Neuron (in vitro differentiated cells): ENCODE measurements around the gene ODF2.
"Not testable (repeated sequence)": the region's sequence is repeated elsewhere in the genome, so short reads cannot be mapped to it uniquely, and the experiment has no call there.

Experiments
- H2AFZ ChIP-seq: one replicate; pipeline ENCODE4 v1.6.1; 2013; ENCODE audit warnings: low read depth, mild to moderate bottlenecking, inconsistent platforms, low read length, moderate library complexity
- H3K27me3 ChIP-seq: one replicate; pipeline ENCODE4 v1.6.1; 2013; ENCODE audit warnings: low read length; ENCODE audit not compliant: insufficient read depth
- H3K36me3 ChIP-seq: one replicate; pipeline ENCODE4 v1.6.1; 2013; ENCODE audit warnings: low read length; ENCODE audit not compliant: insufficient read depth
- H3K4me1 ChIP-seq: one replicate; pipeline ENCODE4 v1.6.1; 2013; ENCODE audit warnings: low read length; ENCODE audit not compliant: insufficient read depth
- H3K4me3 ChIP-seq: 2 replicates; pipeline ENCODE4 v1.5.1; 2013; ENCODE audit warnings: mild to moderate bottlenecking, low read length, moderate library complexity
- H3K9me3 ChIP-seq: one replicate; pipeline ENCODE4 v1.6.1; 2013; ENCODE audit warnings: low read length

The ODF2 gene

DNA sequence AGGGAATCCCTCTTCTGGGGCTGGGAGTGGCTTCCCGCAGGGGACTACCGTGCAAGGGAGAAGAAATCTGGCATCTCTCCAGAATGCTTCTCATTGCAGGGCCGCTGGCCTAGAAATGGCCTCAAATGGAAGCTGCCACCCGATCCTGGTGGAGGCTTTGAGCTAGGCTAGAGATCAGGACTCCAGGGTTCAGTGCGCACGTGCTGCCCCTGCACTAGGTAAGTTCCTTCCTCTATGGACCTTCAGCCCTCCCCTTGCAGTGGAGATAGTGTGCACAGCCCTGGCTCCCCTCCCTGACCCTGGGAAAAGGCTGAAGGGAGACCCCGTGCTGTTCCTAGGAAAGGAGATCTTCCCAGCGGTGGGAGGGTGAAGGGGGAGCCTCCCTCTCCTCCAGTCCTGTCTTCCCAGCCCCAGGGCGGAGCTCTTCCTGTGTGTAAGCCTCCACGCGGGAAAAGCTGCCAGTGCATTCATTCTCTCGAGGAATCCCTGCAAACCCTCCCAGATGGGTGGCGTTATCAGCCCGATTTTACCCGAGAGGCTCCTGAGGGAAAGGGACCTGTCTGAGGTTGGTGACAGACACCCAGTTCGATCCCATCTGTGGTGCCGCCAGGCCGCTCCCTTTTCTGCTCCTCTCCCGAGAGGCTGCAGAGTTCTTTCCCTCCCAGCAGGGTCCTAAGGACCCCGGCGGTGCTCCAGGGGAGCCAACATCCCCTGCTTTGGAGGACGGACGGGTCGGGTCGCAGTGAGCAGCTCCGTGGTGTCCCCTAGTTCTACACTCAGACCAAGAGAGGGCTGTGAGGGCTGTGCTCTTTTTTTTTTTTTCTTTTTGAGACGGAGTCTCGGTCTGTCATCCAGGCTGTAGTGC is 36.5 kb upstream of the ODF2 start:
- H3K4me3 ChIP-seq = no peak overlapping the region
- H3K27me3 ChIP-seq = no peaks in the 10 kb centered on the region

DNA sequence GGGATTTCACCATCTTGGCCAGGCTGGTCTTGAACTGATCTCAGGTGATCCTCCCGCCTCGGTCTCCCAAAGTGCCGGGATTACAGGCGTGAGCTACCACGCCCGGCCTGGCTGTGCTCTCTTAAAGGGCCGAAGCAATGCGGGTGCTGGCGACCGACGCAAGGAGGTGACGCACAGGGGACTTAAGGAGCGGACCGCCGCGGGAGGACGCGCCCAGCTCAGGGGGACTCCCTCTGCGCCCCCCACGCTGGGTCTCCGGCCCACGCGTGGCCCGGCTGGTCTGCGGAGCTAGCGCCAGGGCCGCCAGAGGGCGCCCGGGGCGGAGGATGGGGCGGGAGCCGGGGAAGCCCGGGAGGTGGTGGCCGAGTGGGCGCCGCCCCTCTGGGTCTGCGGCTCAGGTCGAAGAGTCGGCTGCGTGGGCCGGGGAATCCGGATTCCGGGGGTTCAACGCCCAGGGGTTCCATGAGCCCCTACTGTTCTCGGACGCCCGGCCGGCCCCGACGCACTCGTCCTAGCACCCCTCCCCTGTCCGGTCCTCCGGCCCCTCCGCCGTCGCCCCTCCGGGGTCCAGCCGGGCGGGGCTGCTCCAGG is 35.7 kb upstream of the ODF2 start:
- Histone ChIP-seq H3K27me3 (no peaks in the 10 kb centered on the region), H3K36me3 (peaks cover 9% of the 10 kb centered on the region), H3K9me3 (no peaks in the 10 kb centered on the region), H2AFZ (peak overlapping the region; percentile 97), H3K4me3 (peak overlapping the region; percentile 79), H3K4me1 (peaks cover 20% of the 10 kb centered on the region)

More for the DNA sequence above, 36.5 kb upstream of the ODF2 start:
- Histone ChIP-seq H3K36me3 (peaks cover 6% of the 10 kb centered on the region), H3K9me3 (no peaks in the 10 kb centered on the region), H2AFZ (no peak overlapping the region), H3K4me1 (peaks cover 20% of the 10 kb centered on the region)

DNA sequence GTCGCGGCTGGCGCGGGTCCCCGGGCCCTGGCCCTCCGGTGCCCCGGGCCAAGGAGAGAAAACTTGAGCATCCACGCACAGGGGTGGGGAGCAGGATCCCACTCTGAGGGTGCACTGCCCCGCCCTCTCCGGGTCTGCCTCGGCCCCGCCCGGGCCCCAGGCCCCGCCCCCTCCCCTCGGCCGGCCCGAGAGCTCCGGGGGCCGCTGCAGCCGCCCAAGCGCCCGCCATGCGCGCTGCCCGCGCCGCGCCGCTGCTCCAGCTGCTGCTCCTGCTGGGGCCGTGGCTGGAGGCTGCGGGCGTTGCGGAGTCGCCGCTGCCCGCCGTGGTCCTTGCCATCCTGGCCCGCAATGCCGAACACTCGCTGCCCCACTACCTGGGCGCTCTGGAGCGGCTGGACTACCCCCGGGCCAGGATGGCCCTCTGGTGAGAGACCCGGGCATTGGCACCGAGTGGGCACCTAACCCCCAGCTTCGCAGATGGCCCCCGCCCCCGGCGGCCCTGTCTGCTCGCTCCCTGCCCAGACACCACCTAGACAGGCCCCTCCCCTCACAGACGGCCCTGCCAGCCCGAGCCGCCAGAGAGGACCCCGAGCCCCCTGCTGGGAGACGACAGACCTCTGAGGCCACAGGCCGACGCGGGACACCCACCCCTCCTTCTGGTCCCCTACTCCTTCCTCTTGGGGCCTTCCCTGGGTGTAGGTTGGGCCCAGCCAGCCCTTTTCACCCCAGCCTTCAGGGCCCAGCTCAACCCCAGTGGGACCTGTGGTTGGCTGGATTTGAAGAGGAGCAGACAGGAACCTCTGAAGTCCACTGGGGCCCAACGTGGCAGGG is 34.9 kb upstream of the ODF2 start, which contains the start of gene CERCAM:
Gene CERCAM (plus strand): TSS at position 207 of the 831 bp plus-strand sequence. CDS start 21 bp downstream, at position 228.
- Histone ChIP-seq H3K4me1 (peaks cover 20% of the 10 kb centered on the region), H3K9me3 (no peaks in the 10 kb centered on the region), H3K27me3 (no peaks in the 10 kb centered on the region), H2AFZ (peak within 1 kb of the TSS; percentile 97), H3K36me3 (peaks cover 12% of the 10 kb centered on the region), H3K4me3 (peak within 1 kb of the TSS; percentile 79)

- Histone ChIP-seq H3K9me3 (no peaks in the 10 kb centered on the region), H3K4me1 (peaks cover 18% of the 10 kb centered on the region), H3K27me3 (no peaks in the 10 kb centered on the region), H2AFZ (peak overlapping the region; percentile 97), H3K4me3 (peak overlapping the region; percentile 79), H3K36me3 (peaks cover 15% of the 10 kb centered on the region)
These were observed 34.3 kb upstream of the ODF2 start for GRCh38 chr9:128421482-128421996.

DNA sequence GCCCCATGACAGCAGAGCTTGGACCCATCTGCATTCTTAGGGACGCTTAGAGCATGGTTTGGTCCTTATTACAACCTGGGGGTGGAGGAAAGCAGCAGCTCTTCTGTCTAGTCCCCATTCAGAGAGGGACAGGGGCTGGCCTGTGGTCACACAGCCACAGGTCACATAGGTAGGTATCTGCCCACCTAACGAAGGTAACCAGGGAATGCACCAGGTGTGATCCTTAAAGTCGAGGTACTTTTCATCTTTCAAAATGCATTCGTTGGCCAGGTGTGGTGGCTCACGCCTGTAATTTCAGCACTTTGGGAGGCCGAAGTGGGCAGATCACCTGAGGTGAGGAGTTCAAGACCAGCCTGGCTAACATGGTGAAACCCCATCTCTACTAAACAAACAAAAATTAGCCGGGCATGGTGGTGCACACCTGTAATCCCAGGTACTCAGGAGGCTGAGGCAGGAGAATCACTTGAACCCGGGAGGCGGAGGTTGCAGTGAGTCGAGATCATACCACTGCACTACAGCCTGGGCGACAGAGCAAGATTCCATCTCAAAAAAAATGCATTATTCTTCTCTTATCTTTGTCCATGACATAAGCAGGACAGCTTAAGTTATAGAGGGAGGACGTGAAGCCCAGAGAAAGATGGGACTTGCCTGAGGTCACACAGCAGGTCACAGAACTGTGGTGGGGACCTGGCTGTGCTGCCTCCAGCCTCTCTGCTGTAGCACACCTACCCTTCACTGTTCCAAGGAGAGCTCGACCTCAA is 33.6 kb upstream of the ODF2 start:
- Histone ChIP-seq H3K36me3 (peaks cover 19% of the 10 kb centered on the region), H3K4me1 (peaks cover 14% of the 10 kb centered on the region)
- H2AFZ ChIP-seq, H3K9me3 ChIP-seq, H3K4me3 ChIP-seq, H3K27me3 ChIP-seq: not testable (repeated sequence)

GRCh38 chr9:128422783-128423150 is 33.0 kb upstream of the ODF2 start:
- no peaks in the 10 kb centered on the region for H3K27me3 ChIP-seq
- H3K9me3 ChIP-seq = no peaks in the 10 kb centered on the region
- H3K4me1 ChIP-seq = peaks cover 14% of the 10 kb centered on the region

GRCh38 chr9:128423356-128423755 is 32.5 kb upstream of the ODF2 start:
- Histone ChIP-seq H3K36me3 (peaks cover 22% of the 10 kb centered on the region), H3K4me1 (peaks cover 14% of the 10 kb centered on the region)
- not testable (repeated sequence) for H3K4me3 ChIP-seq, H3K9me3 ChIP-seq, H2AFZ ChIP-seq, H3K27me3 ChIP-seq

More at GRCh38 chr9:128422783-128423150, 33.0 kb upstream of the ODF2 start:
- peaks cover 19% of the 10 kb centered on the region for H3K36me3 ChIP-seq
- H2AFZ ChIP-seq = no peak overlapping the region
- no peak overlapping the region for H3K4me3 ChIP-seq

DNA sequence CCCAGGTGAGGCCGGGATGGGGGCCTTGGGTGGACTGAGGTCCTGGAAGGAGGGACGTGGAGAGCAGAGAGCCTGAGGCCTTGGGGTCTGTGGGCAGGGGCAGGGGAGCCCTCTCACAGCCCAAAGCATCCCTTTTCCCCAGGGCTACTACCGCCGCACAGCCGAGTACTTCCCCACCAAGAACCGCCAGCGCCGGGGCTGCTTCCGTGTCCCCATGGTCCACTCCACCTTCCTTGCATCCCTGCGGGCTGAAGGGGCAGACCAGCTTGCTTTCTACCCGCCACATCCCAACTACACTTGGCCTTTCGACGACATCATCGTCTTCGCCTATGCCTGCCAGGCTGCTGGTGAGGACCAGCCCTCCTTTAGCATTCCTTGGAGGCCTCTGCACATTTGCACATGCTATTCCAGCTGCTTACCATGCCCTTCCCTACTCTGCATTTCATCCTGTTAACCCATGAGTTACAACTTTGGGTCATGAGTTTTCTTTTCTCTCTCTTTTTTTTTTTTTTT is 31.5 kb upstream of the ODF2 start:
- H3K4me1 ChIP-seq = peaks cover 12% of the 10 kb centered on the region
- peaks cover 30% of the 10 kb centered on the region for H3K36me3 ChIP-seq
- H3K27me3 ChIP-seq = no peaks in the 10 kb centered on the region
- H2AFZ ChIP-seq = no peak overlapping the region
- no peaks in the 10 kb centered on the region for H3K9me3 ChIP-seq
- H3K4me3 ChIP-seq = no peak overlapping the region

GRCh38 chr9:128428644-128429512 is 26.9 kb upstream of the ODF2 start:
- no peaks in the 10 kb centered on the region for H3K4me1 ChIP-seq
- no peak overlapping the region for H2AFZ ChIP-seq
- H3K36me3 ChIP-seq = peaks cover 34% of the 10 kb centered on the region
- no peaks in the 10 kb centered on the region for H3K27me3 ChIP-seq
- no peak overlapping the region for H3K4me3 ChIP-seq
- H3K9me3 ChIP-seq = no peaks in the 10 kb centered on the region

DNA sequence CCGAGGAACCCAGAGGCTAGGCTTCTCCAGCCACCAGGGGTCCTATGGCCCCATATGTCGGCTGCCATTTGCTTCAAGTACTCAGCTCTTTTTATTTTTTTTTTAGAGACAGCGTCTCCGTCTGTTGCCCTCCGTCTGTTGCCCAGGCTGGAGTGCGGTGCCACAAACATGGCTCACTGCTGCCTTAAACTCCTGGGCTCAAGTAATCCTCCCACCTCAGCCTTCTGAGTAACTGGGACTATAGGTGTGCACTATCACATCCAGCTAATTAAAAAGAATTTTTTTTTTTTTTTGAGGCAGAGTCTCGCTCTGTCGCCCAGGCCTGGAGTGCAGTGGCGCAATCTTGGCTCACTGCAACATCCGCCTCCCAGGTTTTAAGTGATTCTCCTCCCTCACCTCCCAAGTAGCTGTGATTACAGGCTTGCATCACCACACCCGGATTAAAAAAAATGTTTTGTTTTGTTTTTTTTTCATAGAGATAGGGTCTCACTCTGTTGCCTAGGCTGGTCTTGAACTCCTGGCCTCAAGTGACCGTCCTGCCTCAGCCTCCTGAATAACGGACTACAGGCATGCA is 26.2 kb upstream of the ODF2 start:
- Histone ChIP-seq H3K36me3 (peaks cover 33% of the 10 kb centered on the region), H3K4me3 (no peak overlapping the region), H3K27me3 (no peaks in the 10 kb centered on the region), H3K9me3 (no peaks in the 10 kb centered on the region), H2AFZ (no peak overlapping the region), H3K4me1 (no peaks in the 10 kb centered on the region)

DNA sequence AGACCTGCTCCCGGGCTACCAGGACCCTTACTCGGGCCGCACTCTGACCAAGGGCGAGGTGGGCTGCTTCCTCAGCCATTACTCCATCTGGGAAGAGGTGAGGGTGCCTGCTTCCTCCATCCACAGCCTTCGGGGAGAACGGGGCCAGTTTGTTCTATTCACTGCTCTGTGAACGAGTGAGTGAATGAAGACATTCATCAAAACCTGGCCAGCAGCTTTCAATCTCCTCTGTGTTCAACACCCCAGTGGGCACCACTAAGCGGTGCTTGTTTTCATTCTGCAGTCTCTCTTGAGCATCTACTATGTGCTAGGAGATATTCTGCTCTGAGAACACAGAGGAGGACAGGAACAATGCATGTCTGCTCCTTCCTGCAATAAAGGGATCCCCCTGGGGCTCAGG is 24.6 kb upstream of the ODF2 start:
- no peak overlapping the region for H3K4me3 ChIP-seq
- peaks cover 30% of the 10 kb centered on the region for H3K36me3 ChIP-seq
- H3K27me3 ChIP-seq = no peaks in the 10 kb centered on the region
- H3K4me1 ChIP-seq = no peaks in the 10 kb centered on the region
- no peak overlapping the region for H2AFZ ChIP-seq
- H3K9me3 ChIP-seq = no peaks in the 10 kb centered on the region
